Osteocyte (in vitro differentiated cells): ENCODE measurements around the gene FASLG. TPM values are rescaled to one million over a fixed set of nuclear protein-coding genes. Genes with fewer than 3 reads are reported as not detected.
"Not testable (repeated sequence)": the region's sequence is repeated elsewhere in the genome, so short reads cannot be mapped to it uniquely, and the experiment has no call there.

Source experiments
- DNase-seq: peaks from one replicate; pipeline ENCODE4 v3.0.0; 2021; ENCODE audit warnings: mixed read lengths; ENCODE audit not compliant: unreplicated experiment; ENCODE audit errors: extremely low spot score
- H3K27ac Mint-ChIP-seq: one replicate; pipeline ENCODE4 v1.8.0; 2021; ENCODE audit warnings: mild to moderate bottlenecking, mixed read lengths; ENCODE audit not compliant: unreplicated experiment
- H3K27me3 Mint-ChIP-seq: one replicate; pipeline ENCODE4 v1.8.0; 2021; ENCODE audit warnings: mixed read lengths; ENCODE audit not compliant: unreplicated experiment
- H3K36me3 Mint-ChIP-seq: one replicate; pipeline ENCODE4 v1.8.0; 2021; ENCODE audit warnings: mixed read lengths; ENCODE audit not compliant: unreplicated experiment
- H3K4me1 Mint-ChIP-seq: one replicate; pipeline ENCODE4 v1.8.0; 2021; ENCODE audit warnings: mixed read lengths; ENCODE audit not compliant: unreplicated experiment
- H3K4me3 Mint-ChIP-seq: one replicate; pipeline ENCODE4 v1.8.0; 2021; ENCODE audit warnings: mild to moderate bottlenecking, moderate library complexity, mixed read lengths; ENCODE audit not compliant: unreplicated experiment
- H3K9me3 Mint-ChIP-seq: one replicate; pipeline ENCODE4 v1.8.0; 2021; ENCODE audit warnings: mixed read lengths; ENCODE audit not compliant: unreplicated experiment
- CTCF ChIP-seq: fragments of 200-600 bp; sonication (generic); IDR thresholded peaks from 2 replicates; pipeline ENCODE4 v1.5.0; 2021; ENCODE audit warnings: antibody characterized with exemption, mild to moderate bottlenecking, moderate library complexity
- total RNA-seq: library from RNA; stranded (reverse); gene quantifications from 2 replicates; pipeline ENCODE4 v1.2.1, GENCODE V29; 2021

Gene FASLG
- total RNA-seq, 1 donor from 2014 or later = not detected

GRCh38 chr1:172616636-172617035 lies 42.3 kb upstream of the FASLG start:
- no peak overlapping the region for H3K4me3 Mint-ChIP-seq
- no peak overlapping the region for H3K27ac Mint-ChIP-seq
- no peak for DNase-seq
- peaks cover 46% of the 10 kb centered on the region for H3K9me3 Mint-ChIP-seq
- peaks cover 10% of the 10 kb centered on the region for H3K36me3 Mint-ChIP-seq
- no peaks in the 10 kb centered on the region for H3K27me3 Mint-ChIP-seq
- peaks cover 6% of the 10 kb centered on the region for H3K4me1 Mint-ChIP-seq
- TF ChIP-seq CTCF = no peak

GRCh38 chr1:172620603-172621002 lies 38.3 kb upstream of the FASLG start:
- not testable (repeated sequence) for H3K27me3 Mint-ChIP-seq, H3K36me3 Mint-ChIP-seq, H3K4me3 Mint-ChIP-seq, DNase-seq, H3K4me1 Mint-ChIP-seq, H3K27ac Mint-ChIP-seq
- peaks cover 43% of the 10 kb centered on the region for H3K9me3 Mint-ChIP-seq

GRCh38 chr1:172622541-172622940 lies 36.4 kb upstream of the FASLG start:
- peaks cover 5% of the 10 kb centered on the region for H3K36me3 Mint-ChIP-seq
- no peak overlapping the region for H3K4me3 Mint-ChIP-seq
- H3K4me1 Mint-ChIP-seq = no peaks in the 10 kb centered on the region
- no peak for DNase-seq
- H3K27ac Mint-ChIP-seq = no peak overlapping the region
- no peaks in the 10 kb centered on the region for H3K27me3 Mint-ChIP-seq
- H3K9me3 Mint-ChIP-seq = peaks cover 30% of the 10 kb centered on the region
- no peak for TF ChIP-seq CTCF

- TF ChIP-seq CTCF = no peak
- Mint-ChIP-seq H3K9me3 (peaks cover 20% of the 10 kb centered on the region), H3K4me1 (no peaks in the 10 kb centered on the region)
Observed at GRCh38 chr1:172623748-172624147, 35.2 kb upstream of the FASLG start.

GRCh38 chr1:172626845-172627244 lies 32.1 kb upstream of the FASLG start:
- Mint-ChIP-seq H3K27ac (no peak overlapping the region), H3K4me1 (peaks cover 10% of the 10 kb centered on the region), H3K36me3 (no peaks in the 10 kb centered on the region), H3K9me3 (no peaks in the 10 kb centered on the region), H3K4me3 (no peak overlapping the region), H3K27me3 (no peaks in the 10 kb centered on the region)
- DNase-seq = no peak
- TF ChIP-seq CTCF = no peak

More at GRCh38 chr1:172623748-172624147, 35.2 kb upstream of the FASLG start:
- Mint-ChIP-seq H3K4me3 (no peak overlapping the region), H3K27me3 (no peaks in the 10 kb centered on the region), H3K36me3 (peaks cover 5% of the 10 kb centered on the region), H3K27ac (no peak overlapping the region)
- no peak for DNase-seq

GRCh38 chr1:172627702-172628101 lies 31.2 kb upstream of the FASLG start:
- H3K36me3 Mint-ChIP-seq = no peaks in the 10 kb centered on the region
- H3K27me3 Mint-ChIP-seq = no peaks in the 10 kb centered on the region
- peaks cover 10% of the 10 kb centered on the region for H3K4me1 Mint-ChIP-seq
- DNase-seq = no peak
- H3K9me3 Mint-ChIP-seq = no peaks in the 10 kb centered on the region
- no peak overlapping the region for H3K27ac Mint-ChIP-seq
- no peak overlapping the region for H3K4me3 Mint-ChIP-seq
- TF ChIP-seq CTCF = no peak
